GM10248 (cell line): ENCODE results near the gene C5AR1.

ENCODE experiments used
- CTCF ChIA-PET: fragments of 300-600 bp; sonication (Branson Sonifier 250); formaldehyde crosslinking; extraction: SDS; loops from one replicate; lab custom pipeline; 2021; ENCODE audit warnings: antibody characterized with exemption; lab: Yijun Ruan, JAX
- POLR2A ChIA-PET: fragments of 350-650 bp; sonication (Branson Sonifier 250); formaldehyde crosslinking; extraction: SDS; loops from one replicate; lab custom pipeline; 2020; ENCODE audit warnings: antibody characterized with exemption; lab: Yijun Ruan, JAX
- DNase-seq: peaks from one replicate; pipeline ENCODE4 v3.0.0; 2012; ENCODE audit errors: extremely low spot score
- CTCF ChIP-seq: IDR thresholded peaks from 2 replicates; pipeline ENCODE4 v1.5.1; 2012; ENCODE audit warnings: mild to moderate bottlenecking, low read depth; ENCODE audit errors: extremely low read depth, missing control alignments, control extremely low read depth

Gene C5AR1

GRCh38 chr19:47348819-47349795, 39.4 kb downstream of the C5AR1 start, which contains the start of gene DHX34:
Gene DHX34 (plus strand): TSS chr19:47349315. CDS start chr19:47353031, 3,716 bp downstream.
- DNase-seq: peak; percentile 100
- ChIA-PET POLR2A (interaction anchor here (0.6 to 1.5 kb wide), 5 partner anchors 30 to 1881 kb away, joined by 3 to 4 read pairs (median 3); partner anchors contain the start of genes FOSB and SLC1A5), CTCF (interaction anchor here (0.6 to 4.0 kb wide), 48 partner anchors 10 to 399 kb away, joined by 3 to 39 read pairs (median 4); partner anchors contain the start of genes CCDC9, KPTN and NAPA)
- peak; percentile 93 for TF ChIP-seq CTCF

- ChIA-PET POLR2A (no interaction called here), CTCF (interaction anchor here (1.9 to 4.0 kb wide), 5 partner anchors 9 to 86 kb away, joined by 8 to 39 read pairs (median 20); no protein-coding TSS in a partner anchor)
- no peak for DNase-seq
- TF ChIP-seq CTCF: no peak
Observed at GRCh38 chr19:47350630-47351029, 41.0 kb downstream of the C5AR1 start.

GRCh38 chr19:47351548-47351947, 41.9 kb downstream of the C5AR1 start:
- CTCF ChIA-PET: interaction anchor here (1.1 to 1.9 kb wide), 2 partner anchors 10 to 40 kb away, joined by 5 to 8 read pairs; no protein-coding TSS in a partner anchor
- TF ChIP-seq CTCF: no peak
- POLR2A ChIA-PET: no interaction called here
- no peak for DNase-seq

GRCh38 chr19:47352095-47352494, 42.4 kb downstream of the C5AR1 start:
- CTCF ChIA-PET: interaction anchor here (1.1 to 1.9 kb wide), 2 partner anchors 10 to 39 kb away, joined by 5 to 8 read pairs; no protein-coding TSS in a partner anchor
- POLR2A ChIA-PET: no interaction called here

GRCh38 chr19:47353307-47353712, 43.6 kb downstream of the C5AR1 start:
- ChIA-PET CTCF (no interaction called here), POLR2A (no interaction called here)
- TF ChIP-seq CTCF: no peak
- DNase-seq: no peak

More at GRCh38 chr19:47352095-47352494, 42.4 kb downstream of the C5AR1 start:
- DNase-seq: no peak
- no peak for TF ChIP-seq CTCF

GRCh38 chr19:47356900-47357299, 47.2 kb downstream of the C5AR1 start:
- no peak for DNase-seq
- POLR2A ChIA-PET: no interaction called here
- CTCF ChIA-PET: interaction anchor here (1.1 to 6.0 kb wide), 3 partner anchors 8 to 61 kb away, joined by 3 to 39 read pairs (median 9); partner anchors contain the start of gene DHX34
- TF ChIP-seq CTCF: no peak
